GM15510 (cell line): Measurements from ENCODE around the gene CREB5.

Source experiments
- POLR2A ChIP-seq: IDR thresholded peaks from 3 replicates; pipeline ENCODE4 v1.6.1; 2011; ENCODE audit warnings: borderline replicate concordance; ENCODE audit not compliant: insufficient read length; ENCODE audit errors: extremely low read depth

CREB5 gene

GRCh38 chr7:28546067-28546466 is 133.7 kb downstream of the CREB5 start:
- no peak for TF ChIP-seq POLR2A

- no peak for TF ChIP-seq POLR2A
Measured at GRCh38 chr7:28547115-28547514, 134.8 kb downstream of the CREB5 start.

GRCh38 chr7:28548416-28548815 is 136.1 kb downstream of the CREB5 start:
- TF ChIP-seq POLR2A, result no peak

- no peak for TF ChIP-seq POLR2A
Measured at GRCh38 chr7:28549998-28550397, 137.7 kb downstream of the CREB5 start.

GRCh38 chr7:28550580-28551186 is 138.4 kb downstream of the CREB5 start:
- no peak for TF ChIP-seq POLR2A

GRCh38 chr7:28551331-28551730 is 139.0 kb downstream of the CREB5 start:
- TF ChIP-seq POLR2A, result no peak

GRCh38 chr7:28554802-28555471 is 142.6 kb downstream of the CREB5 start:
- TF ChIP-seq POLR2A, result no peak

GRCh38 chr7:28556025-28556424 is 143.7 kb downstream of the CREB5 start:
- no peak for TF ChIP-seq POLR2A

- TF ChIP-seq POLR2A, result no peak
Measured at GRCh38 chr7:28556671-28557070, 144.4 kb downstream of the CREB5 start.

GRCh38 chr7:28558236-28558635 is 145.9 kb downstream of the CREB5 start:
- no peak for TF ChIP-seq POLR2A

- no peak for TF ChIP-seq POLR2A
Measured at GRCh38 chr7:28560767-28561166, 148.4 kb downstream of the CREB5 start.

- TF ChIP-seq POLR2A, result no peak
Measured at GRCh38 chr7:28564033-28564432, 151.7 kb downstream of the CREB5 start.

GRCh38 chr7:28564755-28565374 is 152.5 kb downstream of the CREB5 start:
- no peak for TF ChIP-seq POLR2A

GRCh38 chr7:28565980-28566379 is 153.7 kb downstream of the CREB5 start:
- TF ChIP-seq POLR2A, result no peak

GRCh38 chr7:28570113-28570969 is 158.0 kb downstream of the CREB5 start:
- peak; percentile 28 for TF ChIP-seq POLR2A

- no peak for TF ChIP-seq POLR2A
Measured at GRCh38 chr7:28570970-28571288, 158.6 kb downstream of the CREB5 start.

GRCh38 chr7:28571405-28571804 is 159.1 kb downstream of the CREB5 start:
- TF ChIP-seq POLR2A, result no peak
